NCI-H2196 (cell line): Measurements from ENCODE around the gene CLEC17A.
"Not testable (repeated sequence)": the region's sequence is repeated elsewhere in the genome, so short reads cannot be mapped to it uniquely, and the experiment has no call there.

ENCODE experiments used
- DNase-seq: peaks from one replicate; lab custom pipeline; 2025; ENCODE audit not compliant: unreplicated experiment; lab: John Stamatoyannopoulos, UW

CLEC17A gene

GRCh38 chr19:14577885-14578427 is 4.9 kb upstream of the CLEC17A start:
- DNase-seq, result no peak

GRCh38 chr19:14580623-14581237 is 2.2 kb upstream of the CLEC17A start:
- DNase-seq, result no peak

- DNase-seq, result not testable (repeated sequence)
These were observed 1.5 kb downstream of the CLEC17A start for GRCh38 chr19:14584372-14584771.

- not testable (repeated sequence) for DNase-seq
These were observed 2.3 kb downstream of the CLEC17A start for GRCh38 chr19:14585187-14585586.

GRCh38 chr19:14589433-14589832 is 6.5 kb downstream of the CLEC17A start:
- DNase-seq, result not testable (repeated sequence)

- no peak for DNase-seq
These were observed 12.7 kb downstream of the CLEC17A start for GRCh38 chr19:14595558-14595957.

- no peak for DNase-seq
These were observed 16.8 kb downstream of the CLEC17A start for GRCh38 chr19:14599548-14600147.

GRCh38 chr19:14603990-14604387 is 21.1 kb downstream of the CLEC17A start:
- DNase-seq, result no peak

GRCh38 chr19:14606627-14607026 is 23.7 kb downstream of the CLEC17A start:
- no peak for DNase-seq

GRCh38 chr19:14611051-14611450 is 28.2 kb downstream of the CLEC17A start:
- no peak for DNase-seq

- DNase-seq, result not testable (repeated sequence)
These were observed 29.4 kb downstream of the CLEC17A start for GRCh38 chr19:14612242-14612641.

GRCh38 chr19:14612657-14613056 is 29.8 kb downstream of the CLEC17A start:
- no peak for DNase-seq

- not testable (repeated sequence) for DNase-seq
These were observed 30.7 kb downstream of the CLEC17A start for GRCh38 chr19:14613399-14614098.

GRCh38 chr19:14614099-14614412 is 31.2 kb downstream of the CLEC17A start:
- no peak for DNase-seq

GRCh38 chr19:14615623-14616022 is 32.7 kb downstream of the CLEC17A start:
- no peak for DNase-seq

GRCh38 chr19:14616407-14616806 is 33.5 kb downstream of the CLEC17A start:
- no peak for DNase-seq

- no peak for DNase-seq
These were observed 36.5 kb downstream of the CLEC17A start for GRCh38 chr19:14619404-14619803.

GRCh38 chr19:14624491-14624890 is 41.6 kb downstream of the CLEC17A start:
- DNase-seq, result not testable (repeated sequence)

GRCh38 chr19:14629557-14629956 is 46.7 kb downstream of the CLEC17A start:
- no peak for DNase-seq

GRCh38 chr19:14632286-14632685 is 49.4 kb downstream of the CLEC17A start:
- DNase-seq, result no peak

- no peak for DNase-seq
These were observed 56.8 kb downstream of the CLEC17A start for GRCh38 chr19:14639536-14640277.
